NB4 (cell line): ENCODE measurements around the gene CECR2.

Experiments used
- CTCF ChIP-seq: IDR thresholded peaks from one replicate; pipeline ENCODE4 v1.5.1; 2012; ENCODE audit warnings: low read depth, low read length
- POLR2A ChIP-seq: IDR thresholded peaks from 2 replicates; pipeline ENCODE4 v1.6.1; 2011; ENCODE audit warnings: mild to moderate bottlenecking; ENCODE audit not compliant: insufficient read length; ENCODE audit errors: extremely low read depth

GRCh38 chr22:17549655-17550054, 180.4 kb downstream of the CECR2 start:
- no peak for TF ChIP-seq CTCF
- TF ChIP-seq POLR2A = no peak
